Measurements from ENCODE around the gene NAIF1.
"Not testable (repeated sequence)": the region's sequence is repeated elsewhere in the genome, so short reads cannot be mapped to it uniquely, and the experiment has no call there.

The NAIF1 gene

DNA sequence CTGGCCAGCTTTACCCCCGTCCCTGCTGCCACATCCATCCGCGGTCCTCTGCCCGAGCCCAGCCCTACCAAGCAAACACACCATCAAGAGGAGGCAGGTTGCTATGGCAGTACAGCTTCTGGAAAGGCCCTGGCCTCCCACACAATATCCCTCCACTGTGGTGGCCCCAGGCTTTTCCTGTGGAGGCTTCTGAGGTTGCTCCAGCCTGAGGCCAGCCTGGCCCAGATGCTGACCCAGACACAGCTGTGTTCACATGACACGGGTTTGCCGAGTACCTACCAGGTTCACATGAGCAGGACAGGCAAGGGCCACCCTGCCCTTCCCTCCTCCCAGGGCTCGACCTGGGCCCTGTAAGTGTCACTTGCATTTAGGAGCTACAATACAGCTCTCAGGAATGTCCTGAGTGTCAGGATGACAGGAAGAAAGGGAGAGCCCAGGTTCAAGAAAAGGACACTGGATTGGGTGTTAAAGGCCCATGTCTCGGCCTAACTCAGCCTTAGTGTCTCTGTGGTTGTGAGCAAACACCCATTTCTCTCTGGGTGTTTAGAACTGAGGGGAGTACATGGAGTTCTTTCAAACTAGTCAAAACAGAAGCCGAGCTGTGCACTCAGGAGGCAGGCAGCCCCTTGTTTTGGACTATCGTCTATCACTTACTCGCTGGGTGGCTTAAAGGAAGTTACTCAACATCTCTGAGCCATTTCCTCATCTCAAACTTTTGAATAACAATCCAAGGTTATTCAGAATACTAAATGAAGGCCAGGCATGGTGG lies 40.2 kb downstream of the NAIF1 start:
- DNase-seq (ENCODE audit: low read depth in 2 of 2), result peak in 1 of 2 donors; percentile 30

DNA sequence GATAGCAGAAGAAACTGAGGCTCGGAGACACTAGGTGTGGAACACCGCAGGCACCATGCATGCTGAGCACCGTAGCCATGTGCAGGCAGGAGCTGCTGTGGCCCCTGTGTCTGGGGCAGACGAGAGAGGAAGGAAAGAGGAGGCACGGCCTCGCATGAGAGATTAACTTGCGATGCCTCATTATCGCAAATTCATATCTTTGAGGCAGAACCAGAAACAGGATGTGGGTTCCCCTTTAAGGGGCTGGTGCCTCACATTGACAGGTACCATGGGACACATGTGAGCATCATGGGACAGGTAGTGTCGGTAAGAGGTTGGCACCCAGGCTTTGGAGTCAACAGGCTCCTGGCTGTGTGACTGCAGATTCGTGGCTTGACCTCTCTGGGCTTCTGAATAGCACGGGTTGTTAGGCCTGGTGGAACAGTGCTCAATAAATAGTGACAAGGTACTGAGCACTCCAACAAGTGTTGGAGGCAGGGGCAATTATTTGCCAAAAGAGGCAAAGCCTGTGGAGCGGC lies 40.8 kb downstream of the NAIF1 start:
- peak in 1 of 2 donors; percentile 41 for DNase-seq (ENCODE audit: low read depth in 2 of 2)

DNA sequence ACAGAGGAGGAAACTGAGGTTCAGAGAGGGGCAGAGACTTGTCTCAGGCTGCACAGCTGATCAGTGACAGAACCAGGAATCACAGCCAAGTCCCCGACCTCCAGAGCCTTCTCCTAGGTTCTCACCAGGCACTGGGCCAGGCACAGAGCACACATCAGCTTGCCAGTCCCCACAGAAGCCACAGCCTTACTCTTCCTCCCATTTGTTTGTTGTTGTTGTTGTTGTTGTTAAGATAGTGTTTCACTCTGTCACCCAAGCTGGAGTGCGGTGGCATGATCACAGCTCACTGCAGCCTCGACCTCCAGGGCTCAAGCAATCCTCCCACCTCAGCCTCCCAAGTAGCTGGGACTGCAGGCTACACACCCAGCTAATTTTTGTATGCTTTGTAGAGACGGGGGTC lies 41.4 kb downstream of the NAIF1 start:
- no peak for DNase-seq (ENCODE audit: low read depth in 2 of 2)

DNA sequence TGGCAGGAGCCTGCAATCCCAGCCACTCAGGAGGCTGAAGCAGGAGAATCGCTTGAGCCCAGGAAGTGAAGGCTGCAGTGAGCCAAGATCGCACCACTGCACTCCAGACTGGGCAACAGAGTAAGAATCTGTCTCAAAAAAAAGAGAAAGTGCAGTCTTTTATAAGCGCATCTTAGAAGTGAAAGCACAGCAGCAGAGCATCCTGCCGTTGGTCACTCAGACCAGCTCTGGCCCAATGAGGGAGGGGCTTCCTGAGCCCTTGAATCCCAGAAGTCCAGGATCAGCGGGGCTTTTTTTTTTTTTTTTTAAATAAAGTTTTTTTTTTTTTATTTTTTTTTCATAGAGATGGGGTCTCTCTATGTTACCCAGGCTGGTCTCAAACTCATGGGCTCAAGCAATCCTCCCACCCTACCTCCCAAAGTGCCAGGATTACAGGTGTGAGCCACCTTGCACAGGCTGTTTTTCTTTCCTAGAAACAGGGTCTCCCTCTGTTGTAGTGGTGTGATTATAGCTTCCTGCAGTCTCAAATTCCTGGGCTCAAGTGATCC lies 42.3 kb downstream of the NAIF1 start:
- no peak for DNase-seq (ENCODE audit: low read depth in 2 of 2)

DNA sequence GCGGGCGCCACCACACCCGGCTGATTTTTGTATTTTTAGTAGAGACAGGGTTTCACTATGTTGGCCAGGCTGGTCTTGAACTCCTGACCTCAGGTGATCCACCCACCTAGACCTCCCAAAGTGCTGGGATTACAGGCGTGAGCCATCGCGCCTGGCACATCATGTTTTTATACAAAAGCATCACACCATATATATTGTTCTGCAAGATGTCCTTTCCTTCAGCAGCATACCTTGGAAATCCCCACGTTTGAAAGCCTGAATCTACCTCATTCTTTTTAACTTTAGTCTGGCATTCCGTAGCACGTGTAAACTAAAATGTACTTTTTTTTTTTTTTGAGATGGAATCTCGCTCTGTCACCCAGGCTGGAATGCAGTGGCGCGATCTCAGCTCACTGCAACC lies 43.4 kb downstream of the NAIF1 start:
- DNase-seq (ENCODE audit: low read depth in 2 of 2), result not testable (repeated sequence)

DNA sequence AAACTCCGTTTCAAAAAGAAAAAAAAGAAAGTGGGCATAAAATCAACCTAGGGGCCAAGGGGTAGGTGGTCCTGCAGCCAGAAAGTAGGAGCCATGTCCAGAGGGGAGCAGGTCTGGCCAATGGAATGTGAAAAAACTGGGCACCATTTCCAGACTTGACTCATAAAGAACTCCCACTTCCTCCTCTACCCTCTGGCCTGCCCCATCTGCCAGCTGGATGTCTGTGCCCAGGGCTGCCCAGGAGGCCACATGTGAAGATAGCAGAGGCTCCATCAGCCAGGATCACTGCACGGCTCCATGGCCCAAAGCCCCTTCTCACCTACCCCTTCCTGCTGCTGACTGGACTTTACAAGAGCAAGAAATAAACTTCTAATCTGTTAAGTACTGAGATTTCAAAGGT lies 44.2 kb downstream of the NAIF1 start:
- DNase-seq (ENCODE audit: low read depth in 2 of 2), result no peak

DNA sequence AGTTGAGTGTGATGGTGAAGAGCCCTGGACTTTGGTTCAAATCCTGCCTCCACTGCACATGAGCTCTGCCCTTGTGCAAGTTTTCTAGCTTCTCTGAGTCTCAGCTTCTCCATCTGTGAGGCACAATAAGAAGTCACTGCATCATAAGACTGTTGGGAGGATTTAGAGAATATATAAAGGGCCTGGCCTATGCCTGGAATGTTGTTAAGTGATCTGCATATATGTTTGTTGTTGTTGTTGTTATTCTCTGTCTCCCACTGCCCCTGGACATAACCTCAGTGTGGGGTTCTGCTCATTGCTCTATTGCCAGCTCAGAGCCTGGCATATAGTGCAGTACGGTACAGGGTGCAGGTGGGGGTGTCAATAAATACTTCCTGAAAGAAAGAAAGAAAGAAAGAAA lies 46.0 kb downstream of the NAIF1 start:
- DNase-seq (ENCODE audit: low read depth in 2 of 2), result no peak

DNA sequence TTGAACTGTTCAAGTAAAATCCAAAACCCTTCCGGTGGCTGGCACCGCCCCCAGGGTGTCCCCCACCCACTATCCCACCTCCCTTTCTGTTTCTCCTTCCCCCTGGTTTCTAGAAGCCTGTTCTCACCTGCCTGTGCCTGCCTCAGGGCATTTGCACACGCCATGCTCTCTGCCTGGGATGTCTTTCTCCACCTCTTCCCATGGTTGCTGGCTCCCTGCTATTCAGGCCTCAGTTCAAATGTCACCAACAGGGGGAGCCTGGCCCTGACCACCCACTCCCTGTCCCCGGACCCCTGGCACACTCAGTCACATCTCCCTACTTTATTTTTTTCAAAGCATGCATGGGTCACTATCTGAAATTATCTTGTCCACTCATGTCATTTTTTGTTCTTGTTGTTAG lies 46.4 kb downstream of the NAIF1 start:
- DNase-seq (ENCODE audit: low read depth in 2 of 2), result no peak

DNA sequence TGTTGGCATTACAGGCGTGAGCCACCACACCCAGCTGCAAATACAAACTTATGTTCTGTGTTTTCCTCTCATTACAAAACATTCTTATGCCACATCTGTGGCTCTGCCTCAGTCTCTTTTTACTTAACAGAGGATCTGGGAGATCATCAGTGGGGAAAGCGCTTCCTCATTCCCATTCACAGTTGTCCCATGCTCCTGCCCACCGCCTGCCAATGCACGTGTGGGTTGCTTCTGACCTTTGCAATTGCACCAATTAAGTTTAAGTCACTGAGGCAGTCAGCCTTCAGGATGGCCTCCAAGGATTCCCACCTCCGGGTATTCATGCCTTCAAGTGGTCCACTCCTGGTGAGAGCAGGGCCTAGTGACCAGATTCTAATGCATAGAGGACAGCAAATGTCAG lies 51.4 kb downstream of the NAIF1 start:
- no peak for DNase-seq (ENCODE audit: low read depth in 2 of 2)
